Dendritic cell treated with granulocyte-macrophage colony-stimulating factor and Interleukin-4, amounts not matched to agents 40 ng/mL and 50 ng/mL, for 4 days (primary cell): ENCODE measurements around the gene FCRL1.

ENCODE experiments used
- H3K27ac Mint-ChIP-seq: one replicate; pipeline ENCODE4 v1.8.0; 2022; ENCODE audit warnings: mild to moderate bottlenecking, mixed read lengths
- H3K27me3 Mint-ChIP-seq: one replicate; pipeline ENCODE4 v1.8.0; 2022; ENCODE audit warnings: mild to moderate bottlenecking, mixed read lengths
- H3K36me3 Mint-ChIP-seq: one replicate; pipeline ENCODE4 v1.8.0; 2022; ENCODE audit warnings: low read depth, mixed read lengths
- H3K4me1 Mint-ChIP-seq: one replicate; pipeline ENCODE4 v1.8.0; 2022; ENCODE audit warnings: low read depth, mixed read lengths
- H3K4me3 Mint-ChIP-seq: one replicate; pipeline ENCODE4 v1.8.0; 2022; ENCODE audit warnings: mild to moderate bottlenecking, moderate library complexity, mixed read lengths
- H3K9me3 Mint-ChIP-seq: one replicate; pipeline ENCODE4 v1.8.0; 2022; ENCODE audit warnings: mixed read lengths
- intact Hi-C: fragments of 100-400 bp; cut with micrococcal nuclease; formaldehyde crosslinking; loops from one replicate; pipeline ENCODE4 v1.15.0; 2022

FCRL1 gene

DNA sequence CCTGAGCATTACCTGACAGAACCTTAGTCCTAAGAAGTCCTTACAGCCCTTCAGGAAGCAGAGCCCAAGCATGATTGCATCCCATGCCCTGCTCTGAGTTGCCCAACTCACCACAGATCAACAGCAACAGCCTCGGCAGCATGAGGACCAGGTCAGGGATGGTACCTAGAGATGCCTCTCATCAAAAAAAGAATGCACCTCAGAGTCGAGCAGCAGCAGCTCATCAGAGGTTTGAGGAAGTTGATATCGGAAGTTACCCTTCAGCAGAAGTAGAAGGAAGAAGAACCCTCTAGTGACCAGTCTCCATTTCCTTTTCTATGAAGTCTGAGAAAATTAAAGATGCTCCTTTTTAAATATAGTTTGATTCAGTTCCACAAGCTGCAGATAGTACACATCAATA, at the start of gene FCRL1:
Gene FCRL1, minus strand, starts transcription at position 225 of the 400 bp plus-strand sequence. Its CDS starts 83 bp downstream, at position 142.
- intact Hi-C loops = no loop called here
- no peaks in the 10 kb centered on the region for H3K9me3 Mint-ChIP-seq
- no peak within 1 kb of the TSS for H3K4me3 Mint-ChIP-seq
- no peak within 1 kb of the TSS for H3K27ac Mint-ChIP-seq
- peaks cover 15% of the 10 kb centered on the region for H3K27me3 Mint-ChIP-seq
- no peaks in the 10 kb centered on the region for H3K4me1 Mint-ChIP-seq
- H3K36me3 Mint-ChIP-seq = no peaks in the 10 kb centered on the region

- Mint-ChIP-seq H3K27me3 (peaks cover 30% of the 10 kb centered on the region), H3K4me1 (no peaks in the 10 kb centered on the region), H3K27ac (no peak overlapping the region), H3K4me3 (no peak overlapping the region), H3K9me3 (no peaks in the 10 kb centered on the region), H3K36me3 (no peaks in the 10 kb centered on the region)
- intact Hi-C loops = no loop called here
These were observed 48.7 kb upstream of the FCRL1 start for GRCh38 chr1:157868654-157869053.

DNA sequence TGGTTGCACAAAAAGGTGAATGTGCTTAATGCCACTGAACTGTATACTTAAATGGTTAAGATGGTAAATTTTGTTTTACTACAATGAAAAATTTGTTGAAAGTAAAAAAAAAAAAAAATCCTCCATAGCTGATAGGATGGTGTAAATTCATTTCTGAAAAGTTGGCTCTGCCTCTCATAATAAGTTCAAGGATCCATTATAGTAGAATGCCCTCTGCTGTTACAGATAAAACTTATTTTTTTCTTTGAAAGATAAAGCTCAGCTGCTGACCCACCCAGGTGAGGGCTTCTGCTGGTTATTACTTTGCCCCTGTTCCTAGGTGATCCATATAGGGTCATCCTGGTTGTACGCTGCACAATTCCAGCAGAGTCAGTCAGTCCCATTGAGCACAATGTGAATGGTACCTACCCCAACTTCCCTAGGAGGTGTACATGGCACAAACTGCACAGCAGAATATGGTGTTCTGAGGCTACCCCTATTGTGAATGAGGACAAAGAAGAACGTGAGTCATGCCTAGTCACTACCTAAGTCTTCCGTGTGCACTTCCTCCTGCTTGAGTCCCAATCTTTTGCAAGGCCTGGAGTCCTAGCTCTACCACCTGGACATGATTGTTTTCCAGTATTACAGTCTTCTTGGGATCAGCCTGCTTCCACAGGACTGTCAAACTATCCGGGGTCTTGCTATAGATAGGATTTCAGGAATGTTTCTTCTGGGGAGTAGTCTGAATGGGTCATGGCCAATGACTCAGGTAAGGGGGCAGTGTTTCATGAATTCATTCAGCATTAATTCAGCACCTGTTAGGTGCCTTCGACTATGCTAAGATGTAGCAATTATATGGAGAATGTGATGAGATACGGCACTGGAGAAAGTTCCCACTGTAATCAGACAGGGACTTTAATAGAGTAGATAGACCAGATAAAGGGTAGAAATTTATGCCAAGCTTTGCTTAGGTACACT, 42.5 kb upstream of the FCRL1 start:
- no peaks in the 10 kb centered on the region for H3K36me3 Mint-ChIP-seq
- peaks cover 26% of the 10 kb centered on the region for H3K27me3 Mint-ChIP-seq
- H3K4me1 Mint-ChIP-seq = no peaks in the 10 kb centered on the region
- H3K9me3 Mint-ChIP-seq = no peaks in the 10 kb centered on the region
- intact Hi-C loops = no loop called here
- H3K4me3 Mint-ChIP-seq = no peak overlapping the region
- H3K27ac Mint-ChIP-seq = no peak overlapping the region

DNA sequence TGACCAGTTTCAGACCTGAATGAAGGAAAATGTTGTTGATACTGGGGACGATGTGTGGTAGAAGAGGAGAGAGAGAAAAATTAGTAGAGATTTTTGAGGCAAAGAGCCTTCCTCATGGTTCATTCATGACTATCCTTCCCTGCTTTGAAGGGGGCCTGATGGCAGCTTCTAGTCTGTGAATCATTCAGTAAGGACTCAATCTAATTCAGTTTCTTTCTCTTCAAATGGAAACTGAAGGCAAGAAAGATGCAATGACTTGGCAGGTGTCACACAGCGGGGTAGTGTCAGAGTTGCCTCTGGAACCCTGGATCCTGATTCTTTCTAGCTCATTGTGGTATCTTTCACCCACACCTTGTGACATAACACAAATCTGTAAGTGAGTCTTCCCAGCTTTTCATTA, 36.6 kb upstream of the FCRL1 start:
- H3K4me3 Mint-ChIP-seq = no peak overlapping the region
- H3K27ac Mint-ChIP-seq = no peak overlapping the region
- H3K27me3 Mint-ChIP-seq = peaks cover 6% of the 10 kb centered on the region
- H3K4me1 Mint-ChIP-seq = no peaks in the 10 kb centered on the region
- intact Hi-C loops = loop anchor here (5.0 kb wide), 1 partner anchor 49 kb away; no protein-coding TSS in a partner anchor
- H3K36me3 Mint-ChIP-seq = no peaks in the 10 kb centered on the region
- no peaks in the 10 kb centered on the region for H3K9me3 Mint-ChIP-seq

- Mint-ChIP-seq H3K4me3 (no peak overlapping the region), H3K27me3 (peaks cover 3% of the 10 kb centered on the region), H3K9me3 (no peaks in the 10 kb centered on the region), H3K27ac (no peak overlapping the region), H3K4me1 (peaks cover 23% of the 10 kb centered on the region), H3K36me3 (no peaks in the 10 kb centered on the region)
- intact Hi-C loops = no loop called here
These were observed 32.6 kb upstream of the FCRL1 start for GRCh38 chr1:157852476-157852875.

GRCh38 chr1:157849229-157849875, 29.4 kb upstream of the FCRL1 start:
- no peaks in the 10 kb centered on the region for H3K36me3 Mint-ChIP-seq
- H3K4me1 Mint-ChIP-seq = peaks cover 29% of the 10 kb centered on the region
- H3K27ac Mint-ChIP-seq = peak overlapping the region; percentile 43
- H3K27me3 Mint-ChIP-seq = no peaks in the 10 kb centered on the region
- no peaks in the 10 kb centered on the region for H3K9me3 Mint-ChIP-seq
- H3K4me3 Mint-ChIP-seq = no peak overlapping the region
- intact Hi-C loops = loop anchor here (10.0 kb wide), 1 partner anchor 75 kb away; the partner anchor contains the start of gene FCRL2

DNA sequence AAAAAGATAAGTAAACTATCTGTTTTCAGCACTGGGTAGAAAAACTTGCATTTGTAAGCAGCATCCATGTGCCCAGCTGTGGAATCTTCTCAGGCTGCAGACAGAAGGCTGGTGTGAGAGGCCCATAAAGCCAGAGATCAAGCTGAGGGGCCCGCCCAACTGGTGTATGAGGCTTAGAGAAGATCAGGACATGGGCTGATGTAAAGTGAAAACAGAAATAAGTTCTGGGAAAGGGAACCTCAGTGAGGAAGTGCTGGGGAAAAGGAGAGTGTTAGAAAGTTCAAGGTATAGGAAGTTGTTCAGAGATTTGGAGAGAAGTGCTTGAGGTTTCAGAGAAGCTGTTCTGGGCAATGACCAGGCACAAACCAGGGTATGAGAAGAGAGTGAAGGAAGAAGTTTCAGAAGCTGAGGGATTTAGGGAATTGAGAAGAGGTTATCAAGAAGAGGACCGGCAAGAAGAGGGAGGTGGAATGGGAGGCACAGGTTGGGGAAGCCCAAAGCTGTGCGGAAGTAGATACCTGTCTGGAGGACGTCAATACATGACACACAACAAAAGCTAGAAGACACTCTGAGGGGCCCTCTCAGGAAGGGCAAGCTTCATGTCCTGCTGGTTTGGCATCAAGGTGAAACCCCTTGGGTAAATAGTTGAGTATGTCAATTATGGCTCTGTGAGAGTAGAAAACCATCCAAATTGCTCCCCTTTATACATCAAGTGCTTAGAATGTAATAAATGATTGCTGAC, 24.3 kb upstream of the FCRL1 start:
- H3K4me3 Mint-ChIP-seq = no peak overlapping the region
- intact Hi-C loops = loop anchor here (10.0 kb wide), 1 partner anchor 69 kb away; the partner anchor contains the start of gene FCRL2
- no peak overlapping the region for H3K27ac Mint-ChIP-seq
- no peaks in the 10 kb centered on the region for H3K36me3 Mint-ChIP-seq
- H3K9me3 Mint-ChIP-seq = no peaks in the 10 kb centered on the region
- peaks cover 34% of the 10 kb centered on the region for H3K4me1 Mint-ChIP-seq
- H3K27me3 Mint-ChIP-seq = peaks cover 7% of the 10 kb centered on the region

DNA sequence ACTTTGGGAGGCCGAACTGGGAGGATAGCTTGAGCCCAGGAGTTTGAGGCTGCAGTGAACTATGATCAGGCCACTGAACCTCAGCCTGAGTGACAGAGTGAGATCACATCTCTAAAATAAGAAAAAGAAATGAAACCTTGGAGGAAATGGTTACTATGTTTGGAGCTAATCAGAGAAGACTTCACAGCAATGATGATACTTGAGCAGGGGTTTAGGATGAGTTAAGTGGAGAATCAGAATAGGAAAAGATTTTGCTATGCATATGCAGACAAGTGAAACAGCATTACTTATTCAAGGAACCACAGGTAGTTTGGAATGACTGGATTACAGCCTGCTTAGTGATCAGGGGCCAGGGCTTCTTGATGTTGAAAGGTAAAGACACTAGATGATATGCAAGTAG, 23.0 kb upstream of the FCRL1 start:
- Mint-ChIP-seq H3K27me3 (peaks cover 8% of the 10 kb centered on the region), H3K27ac (no peak overlapping the region), H3K9me3 (no peaks in the 10 kb centered on the region), H3K4me3 (no peak overlapping the region), H3K4me1 (peaks cover 36% of the 10 kb centered on the region), H3K36me3 (no peaks in the 10 kb centered on the region)
- intact Hi-C loops = loop anchor here (10.0 kb wide), 1 partner anchor 68 kb away; the partner anchor contains the start of gene FCRL2

DNA sequence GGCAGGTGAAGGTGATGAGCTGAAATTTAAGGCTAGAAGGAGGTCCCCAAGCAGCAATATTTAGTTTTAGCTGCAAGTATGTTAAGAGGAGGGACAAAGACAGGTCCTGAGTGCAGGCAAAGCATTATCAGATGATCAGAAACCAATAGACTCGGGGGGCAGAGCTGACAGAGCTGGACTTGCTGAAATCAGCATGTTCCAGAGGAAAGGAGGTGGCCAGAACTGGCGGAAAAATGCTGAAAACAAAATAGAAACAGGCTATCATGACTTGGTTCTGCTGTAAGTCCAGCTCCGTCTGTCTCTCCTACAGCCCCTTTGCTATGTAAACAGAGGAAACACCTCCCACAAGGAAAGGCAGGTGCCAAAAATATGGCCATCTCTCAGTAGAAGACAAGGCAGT, 21.8 kb upstream of the FCRL1 start, which contains the start of gene CD5L:
Gene CD5L, minus strand, starts transcription at position 101 of the 400 bp plus-strand sequence. CDS start 107 bp downstream, outside the sequence.
- Mint-ChIP-seq H3K36me3 (no peaks in the 10 kb centered on the region), H3K27me3 (peaks cover 8% of the 10 kb centered on the region), H3K27ac (no peak within 1 kb of the TSS), H3K4me1 (peaks cover 36% of the 10 kb centered on the region), H3K4me3 (no peak within 1 kb of the TSS), H3K9me3 (no peaks in the 10 kb centered on the region)
- intact Hi-C loops = loop anchor here (10.0 kb wide), 1 partner anchor 67 kb away; the partner anchor contains the start of gene FCRL2

- Mint-ChIP-seq H3K9me3 (no peaks in the 10 kb centered on the region), H3K4me1 (peaks cover 31% of the 10 kb centered on the region), H3K27ac (no peak overlapping the region), H3K27me3 (peaks cover 12% of the 10 kb centered on the region), H3K4me3 (no peak overlapping the region), H3K36me3 (no peaks in the 10 kb centered on the region)
- intact Hi-C loops = no loop called here
These were observed 19.0 kb upstream of the FCRL1 start for GRCh38 chr1:157838966-157839365.

- Mint-ChIP-seq H3K27me3 (peaks cover 19% of the 10 kb centered on the region), H3K4me3 (no peak overlapping the region)
These were observed 14.5 kb upstream of the FCRL1 start for GRCh38 chr1:157834430-157834829.

DNA sequence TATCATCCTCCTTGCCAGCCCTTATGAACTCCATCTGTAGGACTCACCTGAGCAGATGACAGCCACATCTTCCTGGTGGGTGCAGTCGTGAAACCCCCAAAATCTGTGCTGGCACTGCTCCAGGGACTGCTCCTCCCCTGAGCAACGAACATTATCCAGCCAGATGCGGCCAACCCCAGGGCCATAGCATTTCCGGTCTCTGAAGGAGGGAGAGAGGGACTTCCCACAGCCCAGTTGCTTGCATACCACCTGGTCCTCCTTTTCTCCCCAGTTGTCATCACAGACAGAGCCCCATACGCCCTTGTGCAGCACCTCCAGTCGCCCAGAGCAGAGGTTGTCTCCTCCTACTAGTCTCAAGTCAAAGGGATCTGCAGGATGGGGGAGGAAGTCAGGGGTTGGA, 13.2 kb upstream of the FCRL1 start:
- Mint-ChIP-seq H3K4me1 (peaks cover 5% of the 10 kb centered on the region), H3K4me3 (no peak overlapping the region), H3K27me3 (peaks cover 23% of the 10 kb centered on the region), H3K27ac (no peak overlapping the region), H3K9me3 (no peaks in the 10 kb centered on the region), H3K36me3 (no peaks in the 10 kb centered on the region)
- intact Hi-C loops = no loop called here

More at GRCh38 chr1:157834430-157834829, 14.5 kb upstream of the FCRL1 start:
- Mint-ChIP-seq H3K9me3 (no peaks in the 10 kb centered on the region), H3K4me1 (peaks cover 14% of the 10 kb centered on the region), H3K36me3 (no peaks in the 10 kb centered on the region), H3K27ac (no peak overlapping the region)
- intact Hi-C loops = no loop called here

GRCh38 chr1:157831968-157832626, 12.2 kb upstream of the FCRL1 start:
- Mint-ChIP-seq H3K27ac (no peak overlapping the region), H3K4me1 (peaks cover 5% of the 10 kb centered on the region), H3K4me3 (no peak overlapping the region), H3K36me3 (no peaks in the 10 kb centered on the region), H3K27me3 (peaks cover 23% of the 10 kb centered on the region), H3K9me3 (no peaks in the 10 kb centered on the region)
- intact Hi-C loops = no loop called here
